ENCODE measurements around the gene TP73.

Gene TP73

GRCh38 chr1:3761296-3762010 is 109.1 kb downstream of the TP73 start:
- H3K4me3 ChIP-seq (ENCODE audit: low read length) = no peak overlapping the region
- no peak overlapping the region for H3K4me2 ChIP-seq (ENCODE audit: low read length)
- no peaks in the 10 kb centered on the region for H3K36me3 ChIP-seq (ENCODE audit: control insufficient read depth, low read length)
- H4K20me1 ChIP-seq (ENCODE audit: control insufficient read depth, insufficient read depth, low read depth, low read length) = no peaks in the 10 kb centered on the region
- no peak for TF ChIP-seq EZH2phosphoT487 (IDR thresholded peaks at IDR 0.05; ENCODE audit: borderline replicate concordance, low read length)
- TF ChIP-seq, protein P1, sequence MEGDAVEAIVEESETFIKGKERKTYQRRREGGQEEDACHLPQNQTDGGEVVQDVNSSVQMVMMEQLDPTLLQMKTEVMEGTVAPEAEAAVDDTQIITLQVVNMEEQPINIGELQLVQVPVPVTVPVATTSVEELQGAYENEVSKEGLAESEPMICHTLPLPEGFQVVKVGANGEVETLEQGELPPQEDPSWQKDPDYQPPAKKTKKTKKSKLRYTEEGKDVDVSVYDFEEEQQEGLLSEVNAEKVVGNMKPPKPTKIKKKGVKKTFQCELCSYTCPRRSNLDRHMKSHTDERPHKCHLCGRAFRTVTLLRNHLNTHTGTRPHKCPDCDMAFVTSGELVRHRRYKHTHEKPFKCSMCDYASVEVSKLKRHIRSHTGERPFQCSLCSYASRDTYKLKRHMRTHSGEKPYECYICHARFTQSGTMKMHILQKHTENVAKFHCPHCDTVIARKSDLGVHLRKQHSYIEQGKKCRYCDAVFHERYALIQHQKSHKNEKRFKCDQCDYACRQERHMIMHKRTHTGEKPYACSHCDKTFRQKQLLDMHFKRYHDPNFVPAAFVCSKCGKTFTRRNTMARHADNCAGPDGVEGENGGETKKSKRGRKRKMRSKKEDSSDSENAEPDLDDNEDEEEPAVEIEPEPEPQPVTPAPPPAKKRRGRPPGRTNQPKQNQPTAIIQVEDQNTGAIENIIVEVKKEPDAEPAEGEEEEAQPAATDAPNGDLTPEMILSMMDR (IDR thresholded peaks at IDR 0.05; ENCODE audit: low read depth, low read length, poor library complexity, severe bottlenecking) = no peak
- H3K27ac ChIP-seq (ENCODE audit: low read depth, low read length) = no peak overlapping the region
- H3K4me1 ChIP-seq (ENCODE audit: control insufficient read depth, low read length) = no peaks in the 10 kb centered on the region
- no peaks in the 10 kb centered on the region for H3K79me2 ChIP-seq (ENCODE audit: control insufficient read depth, low read length)
- H3K9me3 ChIP-seq (ENCODE audit: control insufficient read depth, insufficient read depth, low read length) = no peaks in the 10 kb centered on the region
- H3K27me3 ChIP-seq (ENCODE audit: control insufficient read depth, low read length) = peaks cover 8% of the 10 kb centered on the region; the same call in 1 of the 2 replicates
- no peaks in the 10 kb centered on the region for H3F3A ChIP-seq (ENCODE audit: control insufficient read depth, insufficient read depth)
- H3K9me2 ChIP-seq (replicated peaks; ENCODE audit: control insufficient read depth, low read length) = no peaks in the 10 kb centered on the region

GRCh38 chr1:3762151-3762872 is 110.0 kb downstream of the TP73 start:
- H3K4me1 ChIP-seq (ENCODE audit: control insufficient read depth, low read length) = no peaks in the 10 kb centered on the region
- H3K9me2 ChIP-seq (replicated peaks; ENCODE audit: control insufficient read depth, low read length) = no peaks in the 10 kb centered on the region
- no peak overlapping the region for H3K27ac ChIP-seq (ENCODE audit: low read depth, low read length)
- H3K9me3 ChIP-seq (ENCODE audit: control insufficient read depth, insufficient read depth, low read length) = no peaks in the 10 kb centered on the region
- TF ChIP-seq, protein P1 (IDR thresholded peaks at IDR 0.05; ENCODE audit: low read depth, low read length, poor library complexity, severe bottlenecking) = no peak
- no peak for TF ChIP-seq EZH2phosphoT487 (IDR thresholded peaks at IDR 0.05; ENCODE audit: borderline replicate concordance, low read length)
- no peaks in the 10 kb centered on the region for H4K20me1 ChIP-seq (ENCODE audit: control insufficient read depth, insufficient read depth, low read depth, low read length)
- H3F3A ChIP-seq (ENCODE audit: control insufficient read depth, insufficient read depth) = no peaks in the 10 kb centered on the region
- no peaks in the 10 kb centered on the region for H3K79me2 ChIP-seq (ENCODE audit: control insufficient read depth, low read length)
- H3K4me2 ChIP-seq (ENCODE audit: low read length) = no peak overlapping the region
- H3K4me3 ChIP-seq (ENCODE audit: low read length) = no peak overlapping the region
- no peaks in the 10 kb centered on the region for H3K36me3 ChIP-seq (ENCODE audit: control insufficient read depth, low read length)
- H3K27me3 ChIP-seq (ENCODE audit: control insufficient read depth, low read length) = peaks cover 8% of the 10 kb centered on the region; the same call in 1 of the 2 replicates

GRCh38 chr1:3762873-3763228 is 110.5 kb downstream of the TP73 start:
- H3K27me3 ChIP-seq (ENCODE audit: control insufficient read depth, low read length) = peaks cover 8% of the 10 kb centered on the region; the same call in 1 of the 2 replicates
- no peaks in the 10 kb centered on the region for H3K9me2 ChIP-seq (replicated peaks; ENCODE audit: control insufficient read depth, low read length)
- no peaks in the 10 kb centered on the region for H3K4me1 ChIP-seq (ENCODE audit: control insufficient read depth, low read length)
- no peaks in the 10 kb centered on the region for H3K36me3 ChIP-seq (ENCODE audit: control insufficient read depth, low read length)
- TF ChIP-seq, protein P1 (IDR thresholded peaks at IDR 0.05; ENCODE audit: low read depth, low read length, poor library complexity, severe bottlenecking) = no peak
- no peak for TF ChIP-seq EZH2phosphoT487 (IDR thresholded peaks at IDR 0.05; ENCODE audit: borderline replicate concordance, low read length)
- no peak overlapping the region for H3K27ac ChIP-seq (ENCODE audit: low read depth, low read length)
- H3F3A ChIP-seq (ENCODE audit: control insufficient read depth, insufficient read depth) = no peaks in the 10 kb centered on the region
- H3K4me2 ChIP-seq (ENCODE audit: low read length) = no peak overlapping the region
- no peak overlapping the region for H3K4me3 ChIP-seq (ENCODE audit: low read length)
- H4K20me1 ChIP-seq (ENCODE audit: control insufficient read depth, insufficient read depth, low read depth, low read length) = no peaks in the 10 kb centered on the region
- H3K79me2 ChIP-seq (ENCODE audit: control insufficient read depth, low read length) = no peaks in the 10 kb centered on the region
- no peaks in the 10 kb centered on the region for H3K9me3 ChIP-seq (ENCODE audit: control insufficient read depth, insufficient read depth, low read length)

Data from DOHH2 (cell line).